Activated effector memory CD4-positive, alpha-beta T cell treated with anti-CD3 and anti-CD28 coated beads, Interleukin-2, amount 50 U/mL, for 16 hours (primary cell): ENCODE data around the gene VPREB1.
"Not testable (repeated sequence)": the region's sequence is repeated elsewhere in the genome, so short reads cannot be mapped to it uniquely, and the experiment has no call there.

Experiments used
- DNase-seq: peaks from one replicate; pipeline ENCODE4 v3.0.0-alpha.2; 2020

VPREB1 gene, protein sequence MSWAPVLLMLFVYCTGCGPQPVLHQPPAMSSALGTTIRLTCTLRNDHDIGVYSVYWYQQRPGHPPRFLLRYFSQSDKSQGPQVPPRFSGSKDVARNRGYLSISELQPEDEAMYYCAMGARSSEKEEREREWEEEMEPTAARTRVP

GRCh38 chr22:22244316-22245250 lies at the start of gene VPREB1:
TSS of gene VPREB1 (plus strand) at chr22:22244786. CDS start at chr22:22244814, 28 bp downstream.
- no peak for DNase-seq

DNA sequence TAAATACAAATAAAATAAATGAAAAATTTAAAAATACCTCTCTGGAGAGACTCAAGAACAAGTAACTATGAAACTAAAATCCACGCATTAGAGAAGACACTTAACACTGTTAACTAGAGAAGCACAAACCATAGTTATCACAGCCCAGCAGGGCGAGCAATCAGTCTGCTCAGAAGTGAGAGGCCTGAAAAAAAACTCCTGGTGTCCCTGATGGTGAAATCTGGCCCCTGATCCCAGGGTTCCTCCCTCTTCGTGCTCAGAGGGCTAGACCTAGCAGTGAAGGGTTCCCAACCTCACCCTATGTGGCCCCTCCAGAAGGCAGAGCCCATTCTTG lies 49.7 kb upstream of the VPREB1 start:
- no peak for DNase-seq

- peak; percentile 94 for DNase-seq
Observed at GRCh38 chr22:22195265-22196017, 49.1 kb upstream of the VPREB1 start.

DNA sequence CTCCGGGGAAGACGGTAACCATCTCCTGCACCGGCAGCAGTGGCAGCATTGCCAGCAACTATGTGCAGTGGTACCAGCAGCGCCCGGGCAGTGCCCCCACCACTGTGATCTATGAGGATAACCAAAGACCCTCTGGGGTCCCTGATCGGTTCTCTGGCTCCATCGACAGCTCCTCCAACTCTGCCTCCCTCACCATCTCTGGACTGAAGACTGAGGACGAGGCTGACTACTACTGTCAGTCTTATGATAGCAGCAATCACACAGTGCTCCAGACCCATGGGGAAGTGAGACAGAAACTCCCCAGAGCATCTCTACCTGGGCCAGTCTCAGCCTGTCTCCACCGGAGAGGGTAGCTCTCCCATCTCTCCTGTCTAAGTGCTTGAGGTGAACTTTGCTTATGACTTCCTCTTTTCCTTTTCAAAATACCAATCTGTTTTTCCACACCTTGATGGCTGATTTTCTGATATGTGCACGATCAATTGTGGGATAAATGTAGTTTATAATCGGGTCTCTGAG lies 48.5 kb upstream of the VPREB1 start:
- DNase-seq = no peak

DNA sequence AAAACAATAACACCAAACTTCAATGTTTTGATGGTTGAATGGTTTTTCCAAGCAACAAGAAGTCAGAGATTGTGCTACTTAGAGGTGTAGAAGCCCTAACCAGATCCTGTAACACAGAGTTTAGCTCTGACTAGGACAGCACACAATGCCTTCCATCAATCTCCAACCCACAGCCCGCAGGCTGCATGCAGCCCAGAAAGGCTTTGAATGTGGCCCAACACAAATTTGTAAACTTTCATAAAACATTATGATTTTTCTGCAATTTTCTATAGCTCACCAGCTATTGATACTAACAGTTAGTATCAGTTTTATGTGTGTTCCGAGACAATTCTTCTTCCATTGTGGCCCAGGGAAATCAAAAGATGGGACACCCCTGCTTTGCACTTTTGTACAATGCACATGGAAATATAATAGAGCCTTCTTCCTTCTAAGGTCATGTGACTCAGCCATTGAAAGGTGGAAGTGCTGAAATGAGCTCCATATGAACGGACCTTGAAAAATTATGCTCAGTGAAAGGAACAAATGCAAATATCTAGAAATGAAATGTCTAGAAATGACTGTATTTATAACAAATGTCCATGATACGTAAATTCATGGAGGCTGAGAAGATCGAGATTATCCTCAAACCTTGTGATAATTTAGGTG lies 47.6 kb upstream of the VPREB1 start:
- DNase-seq = no peak

- no peak for DNase-seq
Observed at GRCh38 chr22:22197993-22198402, 46.6 kb upstream of the VPREB1 start.

GRCh38 chr22:22198751-22199150 lies 45.8 kb upstream of the VPREB1 start:
- DNase-seq = no peak

DNA sequence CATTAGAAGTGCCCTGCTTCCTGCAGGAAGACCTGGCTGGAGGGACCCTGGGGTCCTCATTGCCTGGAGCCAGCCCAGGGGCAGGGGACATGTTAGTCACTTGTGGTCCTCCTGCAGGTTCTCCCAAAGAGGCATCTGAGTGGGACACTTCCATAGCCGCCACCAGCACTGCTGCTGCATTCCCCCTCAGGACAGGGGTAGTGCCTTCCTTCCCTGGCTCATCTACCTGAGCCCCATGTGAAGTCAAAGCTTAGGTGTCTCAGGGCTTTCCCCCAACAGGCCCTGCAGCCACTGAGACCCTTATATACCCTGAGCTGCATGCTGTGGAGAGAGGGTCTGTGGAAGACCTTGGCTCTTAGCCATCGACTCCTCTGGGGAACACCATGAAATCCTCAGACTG lies 45.0 kb upstream of the VPREB1 start:
- no peak for DNase-seq

DNA sequence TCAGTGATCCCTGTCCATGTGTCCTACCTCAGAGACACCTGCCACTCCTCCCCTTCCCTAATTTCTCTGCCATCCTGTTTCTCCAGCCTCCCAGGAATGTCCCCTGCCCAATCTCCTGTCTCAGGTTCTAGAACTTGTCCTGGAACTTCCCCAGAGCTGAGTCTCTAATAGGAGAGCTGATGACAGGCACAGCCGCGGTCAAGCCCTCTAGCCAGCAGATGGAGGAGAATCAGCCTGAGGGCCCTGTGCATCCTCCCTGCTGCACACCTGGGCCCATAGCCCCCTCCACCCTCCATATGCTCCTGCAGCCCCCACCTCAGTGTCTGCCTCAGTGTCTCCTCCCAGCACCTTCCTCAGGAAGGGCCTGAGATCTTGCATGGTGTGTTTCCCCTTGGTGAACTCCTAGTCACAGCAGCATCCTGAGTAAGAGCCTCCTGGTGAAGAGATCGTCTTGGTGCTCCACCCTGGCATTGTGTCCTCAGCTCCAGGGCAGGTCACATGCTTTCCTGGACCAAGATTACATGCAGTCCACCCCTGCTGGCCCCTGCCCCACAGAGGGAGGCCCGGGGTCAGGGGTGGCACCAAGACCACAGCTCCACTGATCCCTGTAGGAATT lies 43.9 kb upstream of the VPREB1 start:
- DNase-seq = no peak

GRCh38 chr22:22201185-22201929 lies 43.2 kb upstream of the VPREB1 start:
- no peak for DNase-seq

- no peak for DNase-seq
Observed at GRCh38 chr22:22201930-22202343, 42.6 kb upstream of the VPREB1 start.

DNA sequence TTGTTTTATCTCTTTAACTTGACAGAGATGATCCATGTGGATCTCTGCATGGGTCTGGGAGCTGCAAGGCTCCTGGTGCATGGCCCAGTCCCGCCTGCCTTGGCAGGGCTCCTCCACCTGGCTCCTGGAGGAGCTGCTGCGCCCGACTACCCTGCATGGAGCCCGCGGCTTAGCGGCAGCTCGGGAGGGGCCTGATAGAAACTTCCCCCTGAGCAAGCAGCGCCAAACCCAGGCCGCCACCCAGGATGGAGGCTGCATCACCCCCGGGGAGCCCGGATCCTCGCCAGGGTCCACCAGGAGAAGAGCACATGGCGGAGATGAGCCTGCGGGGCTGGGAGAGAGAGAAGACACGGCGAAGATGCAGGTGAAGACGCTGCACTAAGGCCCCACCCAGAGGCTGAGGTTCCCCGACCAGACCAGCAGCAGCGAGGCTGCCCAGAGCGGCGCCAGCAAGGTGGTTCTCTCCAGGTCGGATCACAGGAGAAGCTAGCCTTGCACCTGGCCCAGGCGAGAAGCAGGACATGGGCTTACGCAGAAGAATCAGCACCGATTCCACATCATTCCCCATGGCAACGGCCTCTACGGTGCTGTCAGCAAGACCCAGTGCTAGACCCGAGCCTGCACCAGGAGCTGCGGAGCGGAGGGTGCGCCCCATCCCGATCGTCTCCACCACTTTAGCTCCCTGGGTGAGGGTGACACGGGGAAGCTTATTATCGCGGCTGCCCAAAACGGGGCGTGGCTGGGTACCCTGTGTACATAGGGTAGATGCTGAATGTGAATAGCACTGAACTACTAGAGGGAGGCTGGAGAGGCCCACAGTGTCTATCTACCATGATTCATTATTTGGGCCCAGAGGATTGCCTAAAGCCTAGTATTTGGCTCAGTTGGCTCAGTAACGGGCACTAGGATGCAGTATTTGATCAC lies 41.3 kb upstream of the VPREB1 start:
- no peak for DNase-seq

GRCh38 chr22:22207845-22208564 lies 36.6 kb upstream of the VPREB1 start:
- peak; percentile 92 for DNase-seq

DNA sequence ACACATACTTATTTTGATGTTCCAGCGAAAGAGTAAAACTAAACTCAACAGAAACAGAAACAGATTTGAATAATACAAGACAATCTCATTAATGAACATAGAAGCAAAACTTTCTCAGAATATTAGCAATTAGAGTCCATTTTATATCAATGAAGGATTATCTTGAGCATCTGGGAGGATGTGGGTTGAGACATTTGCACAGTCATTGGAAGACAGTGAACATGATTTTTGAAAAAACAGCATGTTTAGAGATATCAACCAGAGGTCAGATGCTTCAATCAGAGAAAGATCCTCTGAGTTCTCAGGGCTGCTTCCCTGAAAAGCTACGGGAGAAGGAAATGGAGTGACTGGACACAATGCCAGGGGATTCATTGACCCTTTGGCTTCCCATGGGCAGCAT lies 35.9 kb upstream of the VPREB1 start:
- DNase-seq = no peak

DNA sequence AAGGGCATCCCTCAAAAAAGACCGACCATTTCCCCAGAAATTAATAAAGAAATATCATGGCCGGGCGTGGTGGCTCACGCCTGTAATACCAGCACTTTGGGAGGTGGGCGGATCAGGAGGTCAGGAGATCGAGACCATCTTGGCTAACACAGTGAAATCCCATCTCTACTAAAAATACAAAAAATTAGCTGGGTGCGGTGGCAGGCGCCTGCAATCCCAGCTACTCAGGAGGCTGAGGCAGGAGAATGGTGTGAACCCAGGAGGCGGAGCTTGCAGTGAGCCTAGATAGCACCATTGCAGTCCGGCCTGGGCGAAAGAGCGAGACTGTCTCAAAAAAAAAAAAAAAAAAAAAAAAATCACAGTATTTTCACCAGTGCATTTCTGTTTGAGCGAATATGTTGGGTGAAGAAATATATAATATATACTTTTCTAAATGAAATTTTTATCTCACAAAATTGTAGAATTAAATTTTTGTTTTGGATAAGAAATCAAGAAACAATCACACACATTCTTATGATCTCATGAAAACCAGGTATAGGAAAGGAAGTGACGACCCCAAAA lies 35.4 kb upstream of the VPREB1 start:
- DNase-seq = not testable (repeated sequence)

- DNase-seq = peak; percentile 80
Observed at GRCh38 chr22:22210375-22210774, 34.2 kb upstream of the VPREB1 start.

GRCh38 chr22:22210889-22211833 lies 33.4 kb upstream of the VPREB1 start:
- DNase-seq = no peak

DNA sequence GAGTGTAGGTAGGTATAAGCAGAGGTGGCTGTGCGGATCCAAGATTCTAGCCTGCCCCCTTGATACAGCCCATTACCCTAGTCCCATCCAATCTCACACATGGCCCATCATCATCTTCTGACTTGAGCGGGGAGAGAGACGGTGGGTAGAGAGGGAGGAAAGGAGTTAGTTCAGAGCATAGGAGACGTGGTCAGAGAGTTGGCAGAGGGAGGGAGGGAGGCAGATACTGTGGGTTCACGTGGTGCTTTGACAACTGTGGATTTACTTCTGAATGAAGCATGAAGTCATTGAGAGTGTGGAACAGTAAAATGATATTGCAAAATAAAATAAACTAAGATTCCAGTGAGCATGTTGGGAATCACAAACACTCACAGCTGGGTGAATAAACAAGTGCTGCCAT lies 31.4 kb upstream of the VPREB1 start:
- no peak for DNase-seq
